ENCODE measurements around the gene CENPB. TPM values are rescaled to one million over a fixed set of nuclear protein-coding genes. Genes with fewer than 3 reads are reported as not detected.

Gene CENPB
- total RNA-seq, 1 donor from 2014 or later: 83.6 TPM

DNA sequence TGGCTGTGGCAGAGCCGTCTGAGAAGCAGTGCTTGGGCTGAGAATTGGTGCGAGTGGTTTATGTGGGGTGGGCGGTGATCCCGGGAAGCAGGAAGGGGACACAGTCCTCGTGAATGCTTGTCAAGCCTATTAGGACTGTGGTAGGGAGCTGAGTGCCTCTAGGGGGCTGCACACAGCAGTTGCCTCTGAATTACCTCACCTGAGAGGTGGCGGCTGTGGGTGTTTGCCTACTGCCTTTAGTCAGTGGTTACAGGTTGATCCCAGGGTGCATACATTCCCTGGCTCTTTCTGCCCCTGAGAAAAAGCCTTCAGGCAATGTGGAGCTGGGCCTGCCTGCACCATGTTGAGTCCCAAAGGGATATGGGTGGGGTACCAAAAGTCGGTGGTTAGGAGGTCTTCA lies 39.0 kb upstream of the CENPB start:
- Mint-ChIP-seq H3K36me3 (ENCODE audit: low read depth) (peaks cover 3% of the 10 kb centered on the region), H3K27ac (ENCODE audit: unreplicated experiment) (no peak overlapping the region), H3K4me1 (peaks cover 15% of the 10 kb centered on the region), H3K27me3 (ENCODE audit: low read depth) (no peaks in the 10 kb centered on the region), H3K9me3 (no peaks in the 10 kb centered on the region), H3K4me3 (peak overlapping the region; percentile 27)
- TF ChIP-seq CTCF (conservative IDR thresholded peaks at IDR 0.05): no peak
- no peak for DNase-seq (ENCODE audit: low read depth, low spot score)

DNA sequence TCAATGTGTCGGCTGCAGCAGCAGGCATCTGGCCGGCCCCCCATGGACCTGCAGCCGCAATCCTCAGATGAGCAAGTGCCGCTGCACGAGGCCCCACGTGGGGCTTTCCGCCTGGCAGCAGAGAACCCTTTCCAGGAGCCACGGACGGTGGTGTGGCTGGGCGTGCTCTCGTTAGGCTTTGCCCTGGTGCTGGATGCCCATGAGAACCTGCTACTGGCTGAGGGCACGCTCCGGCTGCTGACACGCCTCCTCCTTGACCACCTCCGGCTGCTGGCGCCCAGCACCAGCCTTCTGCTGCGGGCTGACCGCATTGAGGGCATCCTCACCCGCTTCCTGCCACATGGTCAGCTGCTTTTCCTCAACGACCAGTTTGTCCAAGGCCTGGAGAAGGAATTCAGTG lies 37.3 kb upstream of the CENPB start:
- Mint-ChIP-seq H3K4me1 (peaks cover 17% of the 10 kb centered on the region), H3K36me3 (ENCODE audit: low read depth) (no peaks in the 10 kb centered on the region), H3K9me3 (no peaks in the 10 kb centered on the region), H3K27me3 (ENCODE audit: low read depth) (no peaks in the 10 kb centered on the region), H3K4me3 (no peak overlapping the region), H3K27ac (ENCODE audit: unreplicated experiment) (no peak overlapping the region)
- no peak for DNase-seq (ENCODE audit: low read depth, low spot score)
- no peak for TF ChIP-seq CTCF (conservative IDR thresholded peaks at IDR 0.05)

DNA sequence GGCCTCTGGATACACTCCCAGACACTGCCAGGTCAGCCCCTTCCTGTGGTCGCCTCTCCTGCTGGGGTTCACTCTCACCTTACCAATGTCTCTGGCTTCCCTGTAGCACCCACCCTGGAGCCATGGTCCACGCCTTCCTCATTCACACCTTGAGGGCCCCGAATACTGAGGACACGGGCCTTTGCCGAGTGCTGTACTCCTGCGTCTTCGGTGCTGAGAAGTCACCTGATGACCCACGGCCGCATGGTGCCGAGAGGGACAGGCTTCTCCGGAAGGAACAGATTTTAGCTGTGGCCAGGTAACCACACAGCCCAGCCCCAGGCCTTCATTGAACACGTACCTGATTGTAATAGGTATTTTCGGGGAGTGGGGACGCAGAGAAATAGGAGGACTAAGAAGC lies 35.5 kb upstream of the CENPB start:
- Mint-ChIP-seq H3K9me3 (no peaks in the 10 kb centered on the region), H3K27me3 (ENCODE audit: low read depth) (no peaks in the 10 kb centered on the region), H3K27ac (ENCODE audit: unreplicated experiment) (no peak overlapping the region), H3K4me1 (peaks cover 17% of the 10 kb centered on the region), H3K4me3 (peak overlapping the region; percentile 97), H3K36me3 (ENCODE audit: low read depth) (no peaks in the 10 kb centered on the region)
- no peak for TF ChIP-seq CTCF (conservative IDR thresholded peaks at IDR 0.05)
- DNase-seq (ENCODE audit: low read depth, low spot score): no peak

DNA sequence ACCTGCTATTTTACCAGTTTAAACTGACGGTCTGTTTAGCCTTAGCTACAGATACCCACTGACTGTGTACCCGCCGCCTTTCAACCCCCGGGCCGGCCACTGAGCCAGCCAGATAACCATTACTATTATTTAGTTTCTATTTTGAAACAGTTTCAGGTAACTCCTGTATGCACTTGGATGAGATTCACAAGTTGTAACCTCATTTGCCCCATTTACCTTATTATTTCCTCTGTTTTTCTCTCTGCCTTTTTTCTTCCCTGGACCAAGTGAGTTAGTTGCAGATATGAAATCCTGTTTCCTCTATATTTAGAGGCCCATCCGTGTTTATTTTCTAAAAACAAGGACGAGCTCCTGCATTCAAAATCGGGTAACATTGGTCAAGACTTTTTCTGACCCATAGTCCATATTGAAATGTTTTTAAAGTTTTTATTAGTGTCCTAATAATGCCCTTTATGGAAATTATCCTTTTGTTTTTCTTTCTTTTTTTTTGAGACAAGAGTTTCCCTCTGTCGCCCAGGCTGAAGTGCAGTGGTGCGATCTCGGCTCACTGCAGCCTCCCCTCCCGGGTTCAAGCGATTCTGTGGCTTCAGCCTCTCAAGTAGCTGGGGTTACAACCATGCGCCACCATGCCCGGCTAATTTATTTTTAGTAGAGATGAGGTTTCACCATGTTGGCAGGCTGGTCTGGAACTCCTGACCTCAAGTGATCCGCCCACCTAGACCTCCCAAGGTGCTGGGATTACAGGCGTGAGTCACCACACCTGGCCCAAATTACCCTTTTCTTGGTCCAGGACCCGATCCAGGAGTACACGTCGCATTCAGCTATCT lies 34.6 kb upstream of the CENPB start:
- Mint-ChIP-seq H3K4me3 (peak overlapping the region; percentile 97), H3K9me3 (no peaks in the 10 kb centered on the region), H3K4me1 (peaks cover 24% of the 10 kb centered on the region), H3K27me3 (ENCODE audit: low read depth) (no peaks in the 10 kb centered on the region), H3K27ac (ENCODE audit: unreplicated experiment) (peak overlapping the region; percentile 100), H3K36me3 (ENCODE audit: low read depth) (no peaks in the 10 kb centered on the region)
- TF ChIP-seq CTCF (conservative IDR thresholded peaks at IDR 0.05): no peak
- no peak for DNase-seq (ENCODE audit: low read depth, low spot score)

DNA sequence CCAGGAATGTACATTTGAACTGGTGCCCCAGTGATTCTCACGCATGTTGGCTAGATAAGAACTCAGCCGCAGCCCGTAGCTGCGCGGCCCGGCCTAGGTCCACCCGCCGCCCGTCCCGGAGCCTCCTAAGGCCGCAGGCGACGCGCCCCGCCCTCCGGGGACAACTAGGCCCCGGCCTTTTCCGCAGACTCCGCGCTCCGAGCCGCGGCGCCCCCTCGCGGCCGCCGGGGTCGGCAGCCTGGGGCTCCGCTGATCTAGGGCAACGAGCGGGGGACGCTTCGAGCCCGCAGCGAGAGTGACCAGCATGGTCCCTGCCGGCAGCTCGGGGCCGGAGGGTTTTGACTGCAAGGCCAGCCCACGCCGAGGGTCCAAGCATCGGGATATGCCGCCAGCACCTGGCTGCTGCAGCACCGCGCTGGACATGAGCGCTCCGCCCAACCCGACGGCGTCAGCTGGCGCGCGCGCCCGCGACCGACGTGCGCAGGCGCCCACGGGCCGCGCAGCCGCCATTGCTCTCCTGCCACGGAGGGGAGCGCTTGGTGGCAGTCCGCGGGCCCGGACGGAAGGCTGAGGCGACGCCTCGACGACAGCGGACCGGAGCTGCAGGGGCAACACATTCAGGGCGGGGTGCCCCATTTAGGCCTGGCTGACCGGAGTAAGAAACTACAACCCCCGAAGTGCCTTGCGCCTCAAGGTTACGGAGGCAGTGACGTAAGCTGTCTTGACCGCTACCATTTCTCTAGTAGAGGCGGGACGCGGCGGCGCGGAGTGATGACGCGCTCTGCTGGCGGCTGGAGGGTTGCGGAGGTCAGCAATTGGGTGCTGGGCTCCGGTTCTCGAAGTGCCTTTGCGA lies 33.7 kb upstream of the CENPB start, which contains the start of gene AP5S1:
TSS of gene AP5S1 (plus strand) at position 500 of the 853 bp plus-strand sequence. CDS start 1,571 bp downstream, outside the sequence.
- H3K4me1 Mint-ChIP-seq: peaks cover 29% of the 10 kb centered on the region
- no peaks in the 10 kb centered on the region for H3K36me3 Mint-ChIP-seq (ENCODE audit: low read depth)
- no peaks in the 10 kb centered on the region for H3K27me3 Mint-ChIP-seq (ENCODE audit: low read depth)
- peak within 1 kb of the TSS; percentile 100 for H3K27ac Mint-ChIP-seq (ENCODE audit: unreplicated experiment)
- H3K9me3 Mint-ChIP-seq: no peaks in the 10 kb centered on the region
- peak; percentile 94 for DNase-seq (ENCODE audit: low read depth, low spot score)
- peak; percentile 99 for TF ChIP-seq CTCF (conservative IDR thresholded peaks at IDR 0.05)
- peak within 1 kb of the TSS; percentile 97 for H3K4me3 Mint-ChIP-seq
